GM21717 (cell line): ENCODE results near the gene BCAS3.
"Not testable (repeated sequence)": the region's sequence is repeated elsewhere in the genome, so short reads cannot be mapped to it uniquely, and the experiment has no call there.

Experiments used
- ATAC-seq: cut with Tn5 transposase; IDR thresholded peaks from one replicate; pipeline ENCODE4 v1.9.1; 2021; ENCODE audit warnings: mild to moderate bottlenecking, moderate library complexity; ENCODE audit not compliant: unreplicated experiment

BCAS3 gene

GRCh38 chr17:60863892-60864707 is 186.4 kb downstream of the BCAS3 start:
- peak; percentile 47 for ATAC-seq

GRCh38 chr17:60864708-60865005 is 187.0 kb downstream of the BCAS3 start:
- ATAC-seq = no peak

GRCh38 chr17:60874772-60875171 is 197.1 kb downstream of the BCAS3 start:
- ATAC-seq = no peak

- not testable (repeated sequence) for ATAC-seq
These were observed 209.3 kb downstream of the BCAS3 start for GRCh38 chr17:60886731-60887613.

GRCh38 chr17:60887614-60888028 is 210.0 kb downstream of the BCAS3 start:
- ATAC-seq = no peak

DNA sequence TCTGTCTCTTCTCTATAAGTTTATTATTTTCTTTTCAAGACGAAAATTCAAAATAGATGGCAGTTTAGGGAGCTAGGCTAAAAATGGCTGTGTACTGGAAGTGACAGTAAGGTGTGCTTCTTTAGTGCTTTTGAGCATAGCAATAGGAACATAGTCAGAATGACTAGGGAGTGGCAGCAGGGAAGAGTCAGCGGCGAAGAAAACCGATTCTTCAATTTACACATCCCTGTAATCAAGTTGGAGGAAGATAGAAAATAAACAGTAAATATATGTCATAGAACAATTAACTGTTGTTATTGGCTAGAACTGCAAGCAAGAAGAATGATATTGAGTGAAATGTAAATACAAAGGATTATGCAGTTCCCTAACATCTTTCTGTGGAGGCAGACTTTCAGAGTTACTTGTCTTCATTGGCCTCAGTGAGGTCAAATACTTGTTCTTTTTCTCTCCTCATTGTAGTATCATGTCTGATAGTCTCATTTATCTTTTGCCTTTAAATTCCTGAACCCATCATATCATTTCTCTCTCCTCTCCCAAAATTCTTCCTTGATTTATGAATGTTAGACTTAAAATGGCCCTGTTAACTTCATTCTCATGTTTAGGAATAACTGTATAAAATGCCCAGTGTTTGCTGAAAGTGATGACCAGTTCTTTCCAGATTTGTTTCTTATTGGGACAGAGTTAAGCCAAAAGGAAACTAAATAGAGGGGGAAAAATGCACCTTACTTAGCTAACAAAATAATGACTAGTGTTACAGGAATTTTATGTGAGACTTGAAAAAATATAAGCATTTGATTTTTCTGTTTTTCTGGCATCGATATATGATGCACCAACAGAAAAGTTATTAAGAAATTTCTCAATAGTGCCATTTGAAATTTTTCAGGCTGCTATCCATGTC is 211.4 kb downstream of the BCAS3 start:
- no peak for ATAC-seq

- ATAC-seq = no peak
These were observed 213.5 kb downstream of the BCAS3 start for GRCh38 chr17:60891149-60891548.

DNA sequence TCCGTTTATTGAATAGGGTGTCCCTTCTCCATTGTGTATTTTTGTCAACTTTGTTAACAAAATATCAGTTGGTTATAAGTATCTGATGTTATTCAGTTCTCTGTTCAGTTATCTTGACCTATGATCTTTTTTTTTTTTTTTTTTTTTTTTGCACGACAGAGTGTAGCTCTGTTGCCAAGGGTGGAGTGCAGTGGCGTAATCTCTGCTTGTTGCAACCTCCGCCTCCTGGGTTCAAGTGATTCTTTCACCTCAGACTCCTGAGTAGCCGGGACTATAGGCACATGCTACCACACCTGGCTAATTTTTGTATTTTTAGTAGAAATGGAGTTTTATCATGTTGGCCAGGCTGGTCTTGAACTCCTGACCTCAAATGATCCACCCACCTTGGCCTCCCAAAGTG is 215.8 kb downstream of the BCAS3 start:
- ATAC-seq = no peak

GRCh38 chr17:60896996-60897395 is 219.3 kb downstream of the BCAS3 start:
- no peak for ATAC-seq

- ATAC-seq = no peak
These were observed 221.5 kb downstream of the BCAS3 start for GRCh38 chr17:60899115-60899514.

- ATAC-seq = no peak
These were observed 223.0 kb downstream of the BCAS3 start for GRCh38 chr17:60900688-60901087.

GRCh38 chr17:60901242-60901641 is 223.6 kb downstream of the BCAS3 start:
- no peak for ATAC-seq

DNA sequence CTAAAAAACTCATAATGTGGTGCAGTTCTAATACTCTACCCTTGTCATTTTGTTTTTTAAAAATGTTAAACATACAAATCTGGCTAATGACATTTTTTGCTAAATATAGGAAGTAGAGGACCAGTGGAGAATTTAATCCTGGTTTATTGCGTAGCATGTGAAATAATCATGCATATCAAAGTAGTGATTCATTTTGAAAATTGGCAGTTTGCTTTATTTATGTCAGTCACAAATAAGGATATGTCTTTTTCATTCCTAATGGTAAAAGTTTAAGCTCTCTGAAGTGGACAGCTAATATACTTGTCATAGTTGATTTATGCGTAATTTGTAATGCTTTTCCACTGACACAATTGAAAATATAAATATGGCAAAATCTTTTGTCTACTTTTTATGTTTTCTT is 224.2 kb downstream of the BCAS3 start:
- no peak for ATAC-seq

- no peak for ATAC-seq
These were observed 224.7 kb downstream of the BCAS3 start for GRCh38 chr17:60902399-60902798.

- ATAC-seq = no peak
These were observed 226.9 kb downstream of the BCAS3 start for GRCh38 chr17:60904582-60904981.

- ATAC-seq = no peak
These were observed 228.1 kb downstream of the BCAS3 start for GRCh38 chr17:60905709-60906108.

GRCh38 chr17:60908324-60908723 is 230.7 kb downstream of the BCAS3 start:
- no peak for ATAC-seq

DNA sequence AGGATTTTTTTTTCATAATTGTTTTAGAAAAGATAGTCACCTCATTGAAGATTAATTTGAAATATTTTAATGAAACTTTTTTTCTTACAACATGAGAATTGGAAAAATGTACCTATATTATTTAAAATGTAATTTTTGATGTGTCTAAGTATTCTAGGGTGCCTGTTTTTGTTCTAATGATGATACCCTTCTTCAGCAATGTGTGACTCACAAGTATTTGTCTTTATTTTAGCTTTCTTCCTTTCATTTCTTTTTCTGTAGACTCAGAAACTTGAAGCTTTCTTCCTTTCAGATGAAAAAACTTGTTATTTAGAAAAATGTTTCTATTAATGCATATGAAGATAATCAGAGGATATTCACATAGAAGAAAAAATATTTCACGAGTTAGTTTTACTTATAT is 231.8 kb downstream of the BCAS3 start:
- no peak for ATAC-seq

GRCh38 chr17:60910415-60910814 is 232.8 kb downstream of the BCAS3 start:
- ATAC-seq = no peak

- no peak for ATAC-seq
These were observed 236.4 kb downstream of the BCAS3 start for GRCh38 chr17:60914078-60914477.

DNA sequence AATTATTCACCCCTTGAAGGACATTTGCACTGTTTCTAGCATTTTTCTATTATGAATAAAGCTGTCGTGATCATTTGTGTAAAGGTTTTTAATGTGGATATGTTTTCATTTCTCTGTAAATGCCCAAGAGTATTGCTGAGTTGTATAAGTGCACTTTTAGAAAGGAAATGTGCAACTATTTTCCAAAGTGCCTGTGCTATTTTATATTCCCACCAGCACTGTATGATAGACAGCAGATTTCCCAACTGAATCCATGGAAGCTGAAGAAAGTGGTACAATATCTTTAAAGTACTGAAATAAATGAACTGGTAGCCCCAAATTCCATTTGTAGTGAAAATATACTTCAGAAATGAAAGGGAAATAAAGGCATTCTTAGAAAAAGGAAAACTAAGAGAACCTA is 238.4 kb downstream of the BCAS3 start:
- no peak for ATAC-seq
